ENCODE data around the gene CACNA2D3. TPM values are rescaled to one million over a fixed set of nuclear protein-coding genes. Genes with fewer than 3 reads are reported as not detected.
"Not testable (repeated sequence)": the region's sequence is repeated elsewhere in the genome, so short reads cannot be mapped to it uniquely, and the experiment has no call there.

The CACNA2D3 gene
- total RNA-seq, 2 donors from 2014 or later: 1.1 to 5.9 TPM

GRCh38 chr3:54443561-54444161, 321.3 kb downstream of the CACNA2D3 start:
- Histone ChIP-seq H3K4me1 (replicated peaks) (no peaks in the 10 kb centered on the region), H3K27ac (no peak overlapping the region), H3K9me3 (no peaks in the 10 kb centered on the region), H3K27me3 (replicated peaks; ENCODE audit: insufficient read depth) (no peaks in the 10 kb centered on the region), H3K4me3 (no peak overlapping the region), H3K36me3 (no peaks in the 10 kb centered on the region)
- TF ChIP-seq POLR2A (IDR thresholded peaks at IDR 0.05) (no peak), CTCF (IDR thresholded peaks at IDR 0.05) (no peak), POLR2AphosphoS5 (IDR thresholded peaks at IDR 0.05) (peak; percentile 43)
- DNase-seq (ENCODE audit: low spot score): peak; percentile 72
- intact Hi-C loops (cut with DNase I): no loop called here
- 43% methylated on average over 11 of the region's 11 CpGs for WGBS

GRCh38 chr3:54445630-54446029, 323.3 kb downstream of the CACNA2D3 start:
- Histone ChIP-seq H3K4me3 (no peak overlapping the region), H3K27ac (no peak overlapping the region), H3K36me3 (no peaks in the 10 kb centered on the region), H3K27me3 (replicated peaks; ENCODE audit: insufficient read depth) (no peaks in the 10 kb centered on the region), H3K4me1 (replicated peaks) (no peaks in the 10 kb centered on the region), H3K9me3 (no peaks in the 10 kb centered on the region)
- intact Hi-C loops (cut with DNase I): no loop called here
- no peak for TF ChIP-seq POLR2A (IDR thresholded peaks at IDR 0.05)
- no peak for TF ChIP-seq POLR2AphosphoS5 (IDR thresholded peaks at IDR 0.05)
- no peak for TF ChIP-seq CTCF (IDR thresholded peaks at IDR 0.05)
- 67% methylated on average over 1 of the region's 1 CpG for WGBS
- no peak for DNase-seq (ENCODE audit: low spot score)

- intact Hi-C loops (cut with DNase I): no loop called here
These were observed 325.1 kb downstream of the CACNA2D3 start for GRCh38 chr3:54447427-54447826.

GRCh38 chr3:54454806-54455205, 332.5 kb downstream of the CACNA2D3 start:
- intact Hi-C loops (cut with DNase I): no loop called here
- Histone ChIP-seq H3K27ac (no peak overlapping the region), H3K36me3 (no peaks in the 10 kb centered on the region), H3K4me1 (replicated peaks) (no peaks in the 10 kb centered on the region), H3K9me3 (no peaks in the 10 kb centered on the region), H3K4me3 (no peak overlapping the region), H3K27me3 (replicated peaks; ENCODE audit: insufficient read depth) (no peaks in the 10 kb centered on the region)
- TF ChIP-seq CTCF (IDR thresholded peaks at IDR 0.05) (no peak), POLR2A (IDR thresholded peaks at IDR 0.05) (no peak), POLR2AphosphoS5 (IDR thresholded peaks at IDR 0.05) (no peak)
- WGBS: 97% methylated on average over 3 of the region's 3 CpGs
- no peak for DNase-seq (ENCODE audit: low spot score)

More at GRCh38 chr3:54447427-54447826, 325.1 kb downstream of the CACNA2D3 start:
- WGBS: 42% methylated on average over 2 of the region's 2 CpGs
- H3K4me3 ChIP-seq: no peak overlapping the region
- no peak overlapping the region for H3K27ac ChIP-seq
- H3K36me3 ChIP-seq: no peaks in the 10 kb centered on the region
- TF ChIP-seq POLR2AphosphoS5 (IDR thresholded peaks at IDR 0.05) (no peak), POLR2A (IDR thresholded peaks at IDR 0.05) (no peak), CTCF (IDR thresholded peaks at IDR 0.05) (no peak)
- H3K9me3 ChIP-seq: no peaks in the 10 kb centered on the region
- H3K4me1 ChIP-seq (replicated peaks): no peaks in the 10 kb centered on the region
- DNase-seq (ENCODE audit: low spot score): no peak
- no peaks in the 10 kb centered on the region for H3K27me3 ChIP-seq (replicated peaks; ENCODE audit: insufficient read depth)

- Histone ChIP-seq H3K4me3 (no peak overlapping the region), H3K9me3 (no peaks in the 10 kb centered on the region), H3K27ac (no peak overlapping the region), H3K4me1 (replicated peaks) (no peaks in the 10 kb centered on the region), H3K27me3 (replicated peaks; ENCODE audit: insufficient read depth) (no peaks in the 10 kb centered on the region), H3K36me3 (no peaks in the 10 kb centered on the region)
- 88% methylated on average over 2 of the region's 2 CpGs for WGBS
- TF ChIP-seq POLR2AphosphoS5 (IDR thresholded peaks at IDR 0.05) (no peak), CTCF (IDR thresholded peaks at IDR 0.05) (no peak), POLR2A (IDR thresholded peaks at IDR 0.05) (no peak)
- intact Hi-C loops (cut with DNase I): no loop called here
- no peak for DNase-seq (ENCODE audit: low spot score)
These were observed 336.0 kb downstream of the CACNA2D3 start for GRCh38 chr3:54458357-54458756.

- DNase-seq (ENCODE audit: low spot score); H3K27me3 ChIP-seq (replicated peaks; ENCODE audit: insufficient read depth); intact Hi-C loops (cut with DNase I); H3K27ac ChIP-seq; H3K4me3 ChIP-seq; H3K9me3 ChIP-seq; H3K4me1 ChIP-seq (replicated peaks); H3K36me3 ChIP-seq: not testable (repeated sequence)
- 94% methylated on average over 23 of the region's 23 CpGs for WGBS
These were observed 342.2 kb downstream of the CACNA2D3 start for GRCh38 chr3:54464554-54464953.
